HG02885 (cell line): ENCODE measurements around the gene RPL18A.
A peak's percentile ranks its signal among the peaks of the same experiment; 100 is the strongest.

Experiments used
- ATAC-seq: cut with Tn5 transposase; IDR thresholded peaks from one replicate; pipeline ENCODE4 v1.9.1; 2021; ENCODE audit warnings: mild to moderate bottlenecking; ENCODE audit not compliant: unreplicated experiment, poor library complexity

Gene RPL18A

GRCh38 chr19:17841371-17841809, 18.3 kb upstream of the RPL18A start:
- ATAC-seq = no peak

GRCh38 chr19:17841810-17842662, 17.7 kb upstream of the RPL18A start:
- no peak for ATAC-seq

GRCh38 chr19:17842663-17843291, 16.9 kb upstream of the RPL18A start:
- no peak for ATAC-seq

- no peak for ATAC-seq
These were observed 16.4 kb upstream of the RPL18A start for GRCh38 chr19:17843292-17843827.

GRCh38 chr19:17843908-17844490, 15.7 kb upstream of the RPL18A start:
- no peak for ATAC-seq

- no peak for ATAC-seq
These were observed 13.6 kb upstream of the RPL18A start for GRCh38 chr19:17846146-17846545.

- peak; percentile 68 for ATAC-seq
These were observed 12.0 kb upstream of the RPL18A start, which contains the start of gene JAK3 for GRCh38 chr19:17847538-17848366. Gene JAK3, minus strand, starts transcription at chr19:17847982. Its CDS starts 3,565 bp downstream, at chr19:17844417.

GRCh38 chr19:17848595-17849292, 11.0 kb upstream of the RPL18A start:
- no peak for ATAC-seq

GRCh38 chr19:17854061-17854460, 5.6 kb upstream of the RPL18A start:
- ATAC-seq = no peak

- ATAC-seq = no peak
These were observed 4.2 kb upstream of the RPL18A start for GRCh38 chr19:17855280-17856152.

- no peak for ATAC-seq
These were observed 752 bp downstream of the RPL18A start for GRCh38 chr19:17860331-17860992.

- ATAC-seq = no peak
These were observed 1.3 kb downstream of the RPL18A start for GRCh38 chr19:17860993-17861360.

- ATAC-seq = no peak
These were observed 2.1 kb downstream of the RPL18A start for GRCh38 chr19:17861542-17862402.

GRCh38 chr19:17862711-17863519, 3.2 kb downstream of the RPL18A start:
- no peak for ATAC-seq

GRCh38 chr19:17863520-17864182, 3.9 kb downstream of the RPL18A start:
- ATAC-seq = no peak
